BE2C (cell line): ENCODE results near the gene RADX. TPM values are rescaled to one million over a fixed set of nuclear protein-coding genes. Genes with fewer than 3 reads are reported as not detected.

Experiments used
- DNase-seq: peaks from one replicate; pipeline ENCODE4 v3.0.0-alpha.2; 2020
- H3K27me3 ChIP-seq: fragments of 250-450 bp; sonication (Bioruptor Pico); 2 replicates; pipeline ENCODE4 v1.5.1; 2020; ENCODE audit warnings: mild to moderate bottlenecking
- H3K36me3 ChIP-seq: fragments of 250-450 bp; sonication (Bioruptor Pico); 2 replicates; pipeline ENCODE4 v1.5.1; 2020; ENCODE audit warnings: mild to moderate bottlenecking
- H3K4me1 ChIP-seq: fragments of 250-450 bp; sonication (Bioruptor Pico); 2 replicates; pipeline ENCODE4 v1.5.1; 2020
- H3K4me3 ChIP-seq: 2 replicates; pipeline ENCODE4 v1.5.1; 2011; ENCODE audit warnings: low read depth, low read length
- H3K9me3 ChIP-seq: fragments of 250-450 bp; sonication (Bioruptor Pico); 2 replicates; pipeline ENCODE4 v1.5.1; 2020
- polyA plus RNA-seq: library from polyadenylated mRNA; unstranded; fragments of >200 nt; gene quantifications from one replicate; pipeline ENCODE4 v1.2.1, GENCODE V29; 2012; ENCODE audit warnings: low read depth, missing spikeins; ENCODE audit not compliant: insufficient read length, insufficient read depth
- TF ChIP-seq, protein P1 (sequence below): IDR thresholded peaks from 2 replicates; pipeline ENCODE4 v1.5.1; 2012; ENCODE audit warnings: mild to moderate bottlenecking, low read depth, low read length

The RADX gene, protein sequence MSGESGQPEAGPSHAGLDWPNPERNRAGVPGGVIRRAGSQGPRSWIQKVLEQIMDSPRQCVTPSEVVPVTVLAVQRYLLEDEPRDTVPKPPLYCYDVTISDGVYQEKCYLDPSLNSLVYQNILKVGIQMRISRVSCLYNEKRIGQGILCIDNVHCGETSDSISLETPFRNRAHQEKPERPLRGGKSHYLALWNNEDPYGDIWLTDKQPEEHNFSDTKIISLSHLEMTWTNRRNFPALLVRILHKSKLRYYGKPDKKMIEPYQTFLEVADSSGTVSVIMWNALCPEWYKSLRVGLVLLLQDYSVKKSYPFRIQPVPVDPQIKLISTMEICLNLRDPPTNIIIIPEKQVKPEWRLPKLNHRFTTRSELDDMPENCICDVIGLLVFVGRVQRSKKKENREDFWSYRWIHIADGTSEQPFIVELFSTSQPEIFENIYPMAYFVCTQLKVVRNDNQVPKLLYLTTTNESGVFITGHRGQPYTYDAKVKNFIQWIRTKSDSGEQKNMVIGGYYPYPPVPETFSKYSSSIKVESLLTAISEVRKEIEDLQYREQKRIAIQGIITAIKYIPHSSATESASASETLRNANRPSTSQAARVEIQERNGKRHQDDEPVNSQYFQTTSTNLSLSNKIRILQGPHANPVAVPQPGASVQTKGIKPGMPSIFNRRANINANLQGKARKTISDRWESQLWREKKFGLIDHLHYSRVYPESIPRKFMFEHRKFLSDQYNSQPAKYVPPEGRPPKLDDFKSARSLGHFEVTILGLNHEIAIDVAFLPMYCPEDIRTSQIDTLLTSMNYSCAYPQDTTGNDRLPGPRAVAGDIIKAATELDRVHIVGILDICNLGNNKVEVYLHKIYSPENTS
- 0.83 TPM for polyA plus RNA-seq

DNA sequence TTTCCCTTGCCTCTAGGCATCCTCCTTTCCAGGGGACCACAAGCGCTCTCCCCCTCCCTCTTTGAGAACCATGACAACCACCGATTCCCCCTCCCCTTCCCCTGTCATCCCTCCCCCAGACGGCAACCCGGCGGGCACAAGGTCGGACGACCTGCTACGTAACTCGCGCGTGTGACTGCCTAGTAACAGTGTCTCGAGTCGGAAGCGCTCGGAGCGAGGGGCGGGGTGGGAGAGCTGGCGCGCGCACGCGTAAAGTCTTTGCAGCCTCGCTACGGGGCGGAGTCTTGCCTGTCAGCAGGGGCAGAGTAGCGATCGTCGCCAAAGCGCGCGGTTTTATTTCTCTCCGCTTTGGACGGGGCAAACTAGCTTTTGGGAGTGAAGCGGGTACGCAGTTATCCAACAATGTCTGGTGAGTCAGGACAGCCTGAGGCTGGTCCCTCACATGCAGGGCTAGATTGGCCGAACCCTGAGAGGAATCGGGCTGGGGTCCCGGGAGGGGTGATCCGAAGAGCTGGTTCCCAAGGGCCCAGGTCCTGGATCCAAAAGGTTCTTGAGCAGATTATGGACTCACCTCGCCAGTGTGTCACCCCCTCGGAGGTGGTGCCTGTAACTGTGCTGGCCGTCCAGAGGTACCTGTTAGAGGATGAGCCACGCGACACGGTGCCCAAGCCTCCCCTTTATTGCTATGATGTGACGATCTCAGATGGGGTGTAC lies at the start of gene RADX:
Gene RADX (plus strand): TSS at position 300 of the 714 bp plus-strand sequence. CDS start 103 bp downstream, at position 403.
- Histone ChIP-seq H3K4me3 (peak within 1 kb of the TSS; percentile 51), H3K27me3 (0 out of 2 replicates have a peak, but pooled peaks cover 2% of the 10 kb centered on the region), H3K36me3 (no peaks in the 10 kb centered on the region), H3K9me3 (no peaks in the 10 kb centered on the region), H3K4me1 (no peaks in the 10 kb centered on the region)
- TF ChIP-seq, protein P1, sequence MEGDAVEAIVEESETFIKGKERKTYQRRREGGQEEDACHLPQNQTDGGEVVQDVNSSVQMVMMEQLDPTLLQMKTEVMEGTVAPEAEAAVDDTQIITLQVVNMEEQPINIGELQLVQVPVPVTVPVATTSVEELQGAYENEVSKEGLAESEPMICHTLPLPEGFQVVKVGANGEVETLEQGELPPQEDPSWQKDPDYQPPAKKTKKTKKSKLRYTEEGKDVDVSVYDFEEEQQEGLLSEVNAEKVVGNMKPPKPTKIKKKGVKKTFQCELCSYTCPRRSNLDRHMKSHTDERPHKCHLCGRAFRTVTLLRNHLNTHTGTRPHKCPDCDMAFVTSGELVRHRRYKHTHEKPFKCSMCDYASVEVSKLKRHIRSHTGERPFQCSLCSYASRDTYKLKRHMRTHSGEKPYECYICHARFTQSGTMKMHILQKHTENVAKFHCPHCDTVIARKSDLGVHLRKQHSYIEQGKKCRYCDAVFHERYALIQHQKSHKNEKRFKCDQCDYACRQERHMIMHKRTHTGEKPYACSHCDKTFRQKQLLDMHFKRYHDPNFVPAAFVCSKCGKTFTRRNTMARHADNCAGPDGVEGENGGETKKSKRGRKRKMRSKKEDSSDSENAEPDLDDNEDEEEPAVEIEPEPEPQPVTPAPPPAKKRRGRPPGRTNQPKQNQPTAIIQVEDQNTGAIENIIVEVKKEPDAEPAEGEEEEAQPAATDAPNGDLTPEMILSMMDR: no peak
- peak; percentile 75 for DNase-seq

- Histone ChIP-seq H3K4me1 (no peaks in the 10 kb centered on the region), H3K27me3 (no peaks in the 10 kb centered on the region), H3K9me3 (no peaks in the 10 kb centered on the region), H3K36me3 (no peaks in the 10 kb centered on the region), H3K4me3 (no peak overlapping the region)
- TF ChIP-seq, protein P1: no peak
- DNase-seq: no peak
These were observed 46.8 kb upstream of the RADX start for GRCh38 chrX:106564986-106565385.

DNA sequence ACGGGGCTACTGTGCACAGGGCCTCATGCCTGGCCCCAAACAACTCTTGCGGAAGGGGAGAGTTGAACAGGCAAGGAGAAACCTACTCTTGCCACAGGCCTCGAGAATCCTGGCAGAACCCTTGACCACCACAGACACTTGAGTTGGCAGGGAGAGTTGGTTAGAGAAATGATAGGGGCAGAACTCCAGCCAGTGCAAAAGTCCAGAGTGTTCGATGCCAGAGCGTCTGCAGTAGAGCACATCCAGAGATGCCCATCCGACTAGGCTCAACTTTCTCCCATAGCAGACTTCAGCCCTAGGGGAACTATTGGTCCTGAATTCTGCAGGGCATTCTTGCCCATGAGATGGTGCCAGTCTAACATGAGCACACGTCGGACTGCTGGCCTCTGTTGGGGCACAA lies 45.4 kb upstream of the RADX start:
- no peak overlapping the region for H3K4me3 ChIP-seq
- no peaks in the 10 kb centered on the region for H3K9me3 ChIP-seq
- no peaks in the 10 kb centered on the region for H3K36me3 ChIP-seq
- TF ChIP-seq, protein P1: no peak
- no peaks in the 10 kb centered on the region for H3K27me3 ChIP-seq
- DNase-seq: no peak
- H3K4me1 ChIP-seq: no peaks in the 10 kb centered on the region

DNA sequence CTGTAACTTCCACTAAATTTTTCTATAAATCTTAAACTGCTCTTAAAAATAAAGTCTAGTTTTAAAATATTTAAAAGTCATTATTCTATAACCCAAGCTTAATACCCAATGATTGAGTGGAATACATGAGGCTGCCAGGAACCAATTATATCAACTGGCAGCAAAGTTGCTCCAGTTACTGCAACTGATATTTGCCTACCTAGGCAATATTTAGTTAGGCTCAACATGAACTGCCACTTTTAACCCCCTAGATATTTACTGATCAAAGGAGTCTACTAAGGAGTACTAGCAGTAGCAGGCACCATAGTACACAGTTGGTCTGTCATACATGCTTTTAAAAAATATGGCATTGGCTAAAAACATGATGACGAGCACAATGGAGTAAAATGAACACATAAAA lies 29.9 kb upstream of the RADX start:
- H3K4me3 ChIP-seq: no peak overlapping the region
- TF ChIP-seq, protein P1: no peak
- H3K4me1 ChIP-seq: no peaks in the 10 kb centered on the region
- H3K36me3 ChIP-seq: no peaks in the 10 kb centered on the region
- no peak for DNase-seq
- H3K27me3 ChIP-seq: no peaks in the 10 kb centered on the region
- no peaks in the 10 kb centered on the region for H3K9me3 ChIP-seq

DNA sequence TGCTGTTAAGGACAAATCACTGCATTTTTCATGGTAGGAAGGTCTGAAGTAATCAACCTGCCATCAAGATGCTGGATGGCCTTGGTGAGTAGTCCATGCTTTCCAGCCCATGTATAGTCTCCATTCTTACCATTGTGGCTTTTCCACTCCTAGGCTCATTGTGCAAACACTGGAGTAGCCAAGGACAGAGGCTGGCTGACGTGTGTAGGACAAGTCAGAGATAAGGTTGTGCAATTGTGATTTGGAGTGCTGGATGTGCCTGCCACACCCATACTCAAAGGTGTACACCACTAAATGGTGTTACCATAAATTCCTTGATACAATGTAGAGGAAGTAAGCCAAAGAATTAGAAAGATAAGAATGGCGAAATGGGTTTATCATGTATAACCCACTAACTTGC lies 26.3 kb upstream of the RADX start:
- TF ChIP-seq, protein P1: no peak

More for the DNA sequence above, 26.3 kb upstream of the RADX start:
- no peak overlapping the region for H3K4me3 ChIP-seq
- H3K9me3 ChIP-seq: no peaks in the 10 kb centered on the region
- no peaks in the 10 kb centered on the region for H3K27me3 ChIP-seq
- no peaks in the 10 kb centered on the region for H3K4me1 ChIP-seq
- no peaks in the 10 kb centered on the region for H3K36me3 ChIP-seq
- DNase-seq: no peak
